ENCODE measurements around the gene SRPX2.

SRPX2 gene

GRCh38 chrX:100635989-100636320 is 8.0 kb upstream of the SRPX2 start:
- Mint-ChIP-seq H3K4me1 (peaks cover 12% of the 10 kb centered on the region), H3K36me3 (ENCODE audit: low read depth) (peaks cover 29% of the 10 kb centered on the region), H3K9me3 (peaks cover 49% of the 10 kb centered on the region), H3K4me3 (peak overlapping the region; percentile 88), H3K27me3 (ENCODE audit: low read depth, poor library complexity) (no peaks in the 10 kb centered on the region), H3K27ac (peak overlapping the region; percentile 98)
- DNase-seq = no peak
- TF ChIP-seq CTCF (IDR thresholded peaks at IDR 0.05) = no peak

- H3K27me3 Mint-ChIP-seq (ENCODE audit: low read depth, poor library complexity) = no peaks in the 10 kb centered on the region
- H3K4me1 Mint-ChIP-seq = peaks cover 11% of the 10 kb centered on the region
- H3K27ac Mint-ChIP-seq = peak within 1 kb of the TSS; percentile 98
- peak within 1 kb of the TSS; percentile 88 for H3K4me3 Mint-ChIP-seq
- H3K36me3 Mint-ChIP-seq (ENCODE audit: low read depth) = peaks cover 28% of the 10 kb centered on the region
- peaks cover 53% of the 10 kb centered on the region for H3K9me3 Mint-ChIP-seq
- TF ChIP-seq CTCF (IDR thresholded peaks at IDR 0.05) = peak; percentile 44
- DNase-seq = peak; percentile 88
Measured at GRCh38 chrX:100636321-100636991, 7.5 kb upstream of the SRPX2 start, which contains the start of gene TSPAN6. Gene TSPAN6 (minus strand): TSS chrX:100636806. CDS start chrX:100636694, 112 bp downstream.

GRCh38 chrX:100642290-100642689 is 1.7 kb upstream of the SRPX2 start:
- no peak overlapping the region for H3K4me3 Mint-ChIP-seq
- DNase-seq = no peak
- no peaks in the 10 kb centered on the region for H3K27me3 Mint-ChIP-seq (ENCODE audit: low read depth, poor library complexity)
- no peak for TF ChIP-seq CTCF (IDR thresholded peaks at IDR 0.05)
- H3K9me3 Mint-ChIP-seq = peaks cover 43% of the 10 kb centered on the region
- H3K36me3 Mint-ChIP-seq (ENCODE audit: low read depth) = no peaks in the 10 kb centered on the region
- no peak overlapping the region for H3K27ac Mint-ChIP-seq
- H3K4me1 Mint-ChIP-seq = peaks cover 21% of the 10 kb centered on the region

GRCh38 chrX:100643212-100643611 is 787 bp upstream of the SRPX2 start:
- no peak for TF ChIP-seq CTCF (IDR thresholded peaks at IDR 0.05)
- peaks cover 36% of the 10 kb centered on the region for H3K9me3 Mint-ChIP-seq
- no peaks in the 10 kb centered on the region for H3K27me3 Mint-ChIP-seq (ENCODE audit: low read depth, poor library complexity)
- H3K36me3 Mint-ChIP-seq (ENCODE audit: low read depth) = no peaks in the 10 kb centered on the region
- H3K27ac Mint-ChIP-seq = no peak overlapping the region
- H3K4me1 Mint-ChIP-seq = peaks cover 30% of the 10 kb centered on the region
- DNase-seq = no peak
- H3K4me3 Mint-ChIP-seq = no peak overlapping the region

- no peak for TF ChIP-seq CTCF (IDR thresholded peaks at IDR 0.05)
- DNase-seq = no peak
- H3K9me3 Mint-ChIP-seq = peaks cover 31% of the 10 kb centered on the region
- no peak overlapping the region for H3K27ac Mint-ChIP-seq
- H3K4me1 Mint-ChIP-seq = peaks cover 45% of the 10 kb centered on the region
- peak overlapping the region; percentile 12 for H3K4me3 Mint-ChIP-seq
- H3K27me3 Mint-ChIP-seq (ENCODE audit: low read depth, poor library complexity) = no peaks in the 10 kb centered on the region
- no peaks in the 10 kb centered on the region for H3K36me3 Mint-ChIP-seq (ENCODE audit: low read depth)
Measured at GRCh38 chrX:100645106-100645505, 1.1 kb downstream of the SRPX2 start.

- no peak overlapping the region for H3K4me3 Mint-ChIP-seq
- H3K4me1 Mint-ChIP-seq = peaks cover 57% of the 10 kb centered on the region
- no peaks in the 10 kb centered on the region for H3K36me3 Mint-ChIP-seq (ENCODE audit: low read depth)
- no peak overlapping the region for H3K27ac Mint-ChIP-seq
- peaks cover 29% of the 10 kb centered on the region for H3K9me3 Mint-ChIP-seq
- no peaks in the 10 kb centered on the region for H3K27me3 Mint-ChIP-seq (ENCODE audit: low read depth, poor library complexity)
- TF ChIP-seq CTCF (IDR thresholded peaks at IDR 0.05) = no peak
- no peak for DNase-seq
Measured at GRCh38 chrX:100647095-100647494, 3.1 kb downstream of the SRPX2 start.
